NCI-H187 (cell line): Measurements from ENCODE around the gene GLI2.

Source experiments
- DNase-seq, 2 experiments: peaks; one replicate each; lab custom pipeline; 2025; lab: John Stamatoyannopoulos, UW

GLI2 gene

DNA sequence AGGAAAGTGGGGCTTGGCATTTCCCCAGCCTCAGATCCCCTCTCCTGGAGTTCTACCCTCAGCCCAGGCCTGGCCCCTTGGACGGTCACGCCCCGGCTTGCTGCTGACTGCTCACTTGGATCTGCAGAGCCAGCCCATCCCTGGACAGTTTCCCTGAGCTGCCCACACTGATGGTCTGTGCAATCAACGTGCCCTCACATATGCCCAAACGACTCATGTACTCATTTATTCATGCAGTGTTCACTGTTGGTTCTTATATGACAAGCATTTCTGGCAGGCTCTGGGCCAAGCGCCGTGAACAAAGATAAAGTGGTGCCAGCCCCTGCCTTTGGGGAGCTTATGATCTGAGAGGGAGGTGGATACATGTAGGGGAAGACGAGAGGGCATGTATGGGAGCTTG lies 20.3 kb upstream of the GLI2 start:
- no peak for DNase-seq

GRCh38 chr2:120715941-120716340 lies 19.7 kb upstream of the GLI2 start:
- no peak for DNase-seq

- DNase-seq = no peak
These were observed 18.8 kb upstream of the GLI2 start for GRCh38 chr2:120716641-120717585.

DNA sequence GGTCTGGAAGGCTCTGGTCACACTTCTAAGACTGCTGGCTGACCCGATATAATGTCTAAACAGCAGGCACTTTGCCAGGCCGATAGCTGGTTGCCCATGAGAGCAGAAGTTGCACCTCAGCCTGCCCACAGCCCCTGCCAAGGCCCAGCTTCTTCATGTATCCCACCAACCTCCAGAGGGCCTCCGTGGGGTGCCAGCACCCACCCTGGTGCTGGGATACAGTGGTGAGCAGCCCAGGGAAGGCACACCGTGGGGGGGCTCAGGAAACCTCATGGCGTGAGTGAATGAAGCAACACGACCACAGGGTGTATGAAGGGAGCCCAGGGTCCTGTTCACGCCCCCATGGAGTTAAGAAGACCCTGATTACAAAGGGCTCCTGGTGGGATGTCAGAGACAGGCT lies 16.2 kb upstream of the GLI2 start:
- DNase-seq = no peak

DNA sequence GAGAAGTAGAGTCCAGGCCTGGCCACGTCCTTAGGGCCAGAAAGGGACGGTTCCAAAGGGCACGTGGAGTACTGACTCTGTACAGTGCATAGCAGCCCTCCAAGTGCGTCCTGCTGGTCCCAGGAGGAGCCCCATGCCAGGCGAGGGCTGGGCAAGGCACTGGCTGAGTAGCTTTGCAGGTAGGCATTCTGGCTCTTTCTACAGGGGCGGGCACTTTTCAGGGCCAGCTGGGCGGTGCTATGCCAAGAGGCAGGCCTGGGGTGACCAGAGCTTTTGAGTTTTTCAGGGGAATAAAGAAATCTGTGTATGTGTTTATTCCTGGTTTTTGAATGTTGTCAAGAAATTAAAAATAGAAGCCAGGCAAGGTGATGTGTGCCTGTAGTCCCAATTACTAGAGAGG lies 15.4 kb upstream of the GLI2 start:
- no peak for DNase-seq

DNA sequence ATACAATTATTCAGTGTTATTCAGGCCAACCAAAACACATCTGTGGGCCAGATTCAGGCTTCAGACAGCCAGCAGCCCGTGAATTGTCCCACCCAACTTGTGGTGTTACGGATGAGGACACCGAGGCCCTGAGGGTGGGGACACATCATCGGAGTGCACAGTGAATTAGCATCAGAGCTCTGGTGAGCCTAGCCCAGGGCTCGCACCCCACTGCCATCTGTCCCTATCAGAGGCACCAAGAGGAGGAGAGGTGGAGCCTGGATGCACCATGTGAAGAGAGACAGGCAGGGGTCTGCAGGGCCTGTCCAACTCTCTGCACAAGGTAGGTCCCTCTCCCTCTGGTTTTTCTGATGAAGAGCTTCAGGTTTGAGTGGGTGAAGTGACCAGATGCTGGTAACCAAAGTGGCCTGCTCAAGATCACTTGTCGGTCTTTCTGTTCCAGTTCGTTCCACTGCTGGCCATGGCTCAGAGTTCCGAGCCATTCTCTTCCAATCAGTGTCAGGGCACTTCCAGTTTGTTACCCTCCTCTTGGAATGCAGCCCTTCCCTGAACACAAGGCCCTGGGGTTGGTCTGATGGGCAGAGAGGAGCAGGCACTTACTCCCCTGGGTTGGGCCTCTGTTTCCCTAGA lies 14.8 kb upstream of the GLI2 start:
- DNase-seq = no peak

DNA sequence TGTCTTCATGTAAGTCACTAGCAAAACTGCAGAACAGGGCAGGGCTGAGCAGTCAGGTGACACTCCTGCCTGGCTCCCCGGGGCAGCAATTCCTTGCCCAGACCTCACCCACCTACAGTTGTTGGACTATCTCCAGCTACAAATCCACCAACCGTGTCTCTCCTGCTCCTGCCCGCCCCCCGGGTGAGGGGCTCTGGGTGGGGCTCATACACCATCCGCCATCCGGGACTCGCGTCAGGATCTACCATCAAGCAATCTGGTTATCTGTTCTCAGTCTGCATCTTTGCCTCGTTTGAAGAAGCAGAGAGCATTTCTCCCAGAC lies 13.5 kb upstream of the GLI2 start:
- DNase-seq = no peak

- DNase-seq = no peak
These were observed 12.9 kb upstream of the GLI2 start for GRCh38 chr2:120722568-120723421.

GRCh38 chr2:120726245-120726644 lies 9.4 kb upstream of the GLI2 start:
- DNase-seq = no peak

DNA sequence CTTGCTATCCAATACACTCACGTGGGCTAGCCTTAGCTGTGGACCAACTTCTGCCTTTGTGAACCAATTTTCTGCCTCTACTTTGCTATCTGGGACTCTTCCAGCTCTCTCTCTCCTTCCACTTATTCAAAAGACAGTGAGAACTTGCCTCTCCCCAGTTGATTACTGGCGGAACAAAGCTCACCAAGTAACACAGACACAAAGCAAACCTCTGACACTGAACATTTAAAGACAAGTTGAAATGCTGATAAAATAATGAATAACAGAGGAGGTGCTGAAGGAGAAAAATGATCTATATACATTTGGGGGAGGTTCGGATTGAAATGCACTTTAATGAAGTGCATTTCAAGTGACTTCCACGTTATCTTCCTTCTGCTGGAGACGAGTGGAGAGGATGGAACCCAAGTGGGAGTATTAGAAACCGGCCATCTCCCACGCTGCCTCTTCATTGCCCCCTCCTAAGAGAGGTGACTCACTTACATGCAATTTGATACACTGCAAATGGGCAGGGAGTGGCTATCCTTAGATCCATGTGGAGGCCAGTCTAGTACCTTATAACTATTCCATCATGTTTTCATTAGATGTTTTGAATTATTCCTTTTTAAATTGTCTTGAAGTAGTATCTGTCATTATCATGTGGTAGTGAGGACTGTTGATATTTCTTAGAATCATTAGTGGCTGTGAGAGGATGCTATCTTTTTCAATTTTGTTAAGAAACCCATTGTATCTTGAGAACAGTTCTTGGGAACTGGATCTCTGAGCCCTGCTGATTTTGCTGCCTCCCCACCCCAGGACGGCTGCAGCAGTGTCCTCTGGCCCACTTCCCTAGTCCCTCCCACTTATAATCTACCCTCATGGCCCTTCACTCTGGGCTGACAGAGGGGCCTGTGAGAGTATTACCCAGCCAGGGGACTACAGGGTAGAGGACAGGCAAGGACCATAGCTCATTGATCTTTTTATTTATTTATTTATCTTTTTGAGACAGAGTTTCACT lies 6.0 kb upstream of the GLI2 start:
- DNase-seq = no peak

DNA sequence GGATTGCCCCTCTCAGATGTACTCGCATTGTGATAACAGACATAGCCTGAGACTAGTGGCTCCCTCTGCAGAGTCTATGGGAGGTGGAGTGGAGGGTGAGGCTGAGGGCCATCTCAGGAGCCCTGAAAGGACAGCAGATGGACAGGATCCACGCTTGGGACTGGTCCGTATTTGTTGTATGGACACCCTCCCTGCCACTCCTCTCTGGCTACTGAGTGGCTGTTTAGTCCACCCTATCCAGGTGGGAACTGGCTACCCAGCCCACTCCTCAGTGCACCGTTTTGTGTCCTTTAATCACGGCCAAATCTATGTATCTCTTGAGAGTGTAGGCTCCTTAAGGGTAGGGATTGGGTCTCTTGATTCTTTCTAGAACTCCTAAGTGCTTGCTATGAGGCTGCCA lies 4.5 kb upstream of the GLI2 start:
- no peak for DNase-seq

DNA sequence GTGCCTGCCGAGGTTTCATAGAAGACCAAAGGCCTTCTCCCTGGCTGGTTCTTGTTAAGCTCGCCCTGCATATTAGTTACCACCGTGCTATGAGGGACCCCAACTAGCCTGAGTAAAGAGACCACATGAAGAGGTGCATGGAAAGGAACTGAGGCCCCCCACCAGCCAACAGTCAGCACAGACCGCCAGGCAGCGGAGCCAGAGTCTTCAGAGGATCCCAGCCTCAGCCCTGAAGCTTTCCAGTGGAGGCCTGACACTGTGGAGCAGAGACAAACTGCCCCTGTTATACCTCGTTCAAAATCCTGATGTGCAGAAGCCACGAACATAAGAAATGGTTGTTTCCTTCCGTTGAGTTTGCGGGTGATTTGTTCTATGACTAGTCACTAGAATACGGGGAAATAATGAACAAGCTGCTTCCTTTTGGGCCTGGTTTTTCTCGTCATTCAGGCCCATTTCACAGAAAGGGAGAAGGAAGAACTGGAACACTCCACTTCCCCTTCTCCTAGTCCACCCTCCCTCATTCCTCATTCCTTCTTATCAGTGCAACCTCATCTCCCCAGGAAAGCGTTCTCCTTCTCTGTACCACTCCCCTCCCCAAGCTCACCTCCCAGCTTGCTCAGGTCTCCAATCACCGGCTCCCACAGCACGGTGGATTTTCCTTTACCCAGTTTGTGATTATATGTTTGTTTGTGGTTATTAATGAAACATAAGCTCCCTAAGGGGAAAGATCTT lies 3.0 kb upstream of the GLI2 start:
- DNase-seq = no peak

GRCh38 chr2:120733238-120733932 lies 2.3 kb upstream of the GLI2 start:
- no peak for DNase-seq

GRCh38 chr2:120734930-120735651 lies 577 bp upstream of the GLI2 start:
- DNase-seq = no peak

GRCh38 chr2:120736202-120736623 lies 545 bp downstream of the GLI2 start:
- no peak for DNase-seq

GRCh38 chr2:120736624-120737339 lies 1.1 kb downstream of the GLI2 start:
- no peak for DNase-seq

DNA sequence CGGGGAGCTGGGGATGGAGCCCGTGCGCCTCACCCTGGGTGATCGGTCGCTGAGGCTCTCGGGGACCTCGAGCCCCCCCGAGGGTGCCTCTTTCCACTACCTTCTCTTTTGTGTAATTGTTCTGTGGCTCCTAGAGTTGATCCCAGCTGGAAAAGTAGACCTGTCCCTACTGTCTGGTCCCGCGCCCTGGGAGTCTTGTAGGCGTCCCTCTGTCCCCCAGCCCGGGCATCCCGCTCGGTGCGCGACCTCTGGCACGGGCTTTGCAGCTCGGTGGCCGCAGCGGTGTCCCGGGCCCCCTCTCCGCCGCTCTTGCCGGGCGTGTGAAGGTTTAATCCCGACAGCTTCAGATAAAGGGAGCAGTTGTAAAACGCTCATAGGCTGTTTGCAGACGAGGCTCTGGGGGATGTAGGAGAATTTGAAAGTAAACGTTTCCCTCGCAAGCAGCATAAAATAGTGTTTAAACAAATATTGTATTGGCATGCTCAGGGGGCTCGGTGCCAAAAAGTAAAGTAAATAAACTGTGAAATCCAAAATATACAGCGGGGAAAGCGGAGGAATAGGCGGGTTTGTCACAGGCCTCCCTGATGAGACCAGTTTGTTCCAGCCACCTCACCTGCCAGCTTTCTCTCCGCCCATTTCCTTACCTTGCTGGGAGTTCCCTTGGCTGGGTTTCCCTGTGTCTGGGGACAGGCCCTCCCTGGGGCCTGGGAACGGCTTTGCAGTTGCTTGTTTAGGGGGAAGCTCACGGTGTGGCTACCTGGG lies 1.9 kb downstream of the GLI2 start:
- DNase-seq = no peak

DNA sequence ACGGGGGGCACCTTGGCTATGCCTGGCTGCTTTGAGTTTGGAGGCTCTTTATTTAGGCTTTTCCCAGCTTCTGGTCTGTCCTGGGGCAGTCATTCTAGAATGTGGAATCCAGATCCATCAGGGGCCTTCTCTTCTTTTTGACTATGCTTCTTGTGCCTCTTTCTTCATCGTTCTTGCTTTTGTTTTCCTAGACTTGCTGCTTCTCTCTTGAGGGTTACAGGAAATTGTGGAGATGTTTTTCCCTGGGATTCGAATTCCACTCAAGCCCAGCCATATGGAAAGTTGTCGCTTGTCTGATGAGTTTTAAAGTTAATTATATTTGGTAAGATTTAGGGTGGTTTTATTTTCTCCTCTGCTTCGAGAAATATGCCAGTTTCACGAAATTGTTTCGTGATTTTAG lies 2.4 kb downstream of the GLI2 start:
- no peak for DNase-seq
